ENCODE data around the gene APP.

GRCh38 chr21:26112127-26112742 lies 58.3 kb downstream of the APP start:
- TF ChIP-seq CTCF (IDR thresholded peaks at IDR 0.05; ENCODE audit: insufficient read depth, low read length), result no peak
- TF ChIP-seq GABPA (IDR thresholded peaks at IDR 0.05; ENCODE audit: low read depth), result no peak
- no peak for TF ChIP-seq REST (IDR thresholded peaks at IDR 0.05; ENCODE audit: insufficient replicate concordance, low read depth)
